Inferior parietal cortex (tissue), 1 donor: ENCODE data around the gene XIRP1.
"Not testable (repeated sequence)": the region's sequence is repeated elsewhere in the genome, so short reads cannot be mapped to it uniquely, and the experiment has no call there.

ENCODE experiments used
- DNase-seq: peaks from one replicate; pipeline ENCODE4 v3.0.0-alpha.2; 2016; ENCODE audit errors: extremely low spot score

The XIRP1 gene

GRCh38 chr3:39185326-39185958 lies 7.0 kb downstream of the XIRP1 start:
- no peak for DNase-seq

- no peak for DNase-seq
These were observed 7.5 kb downstream of the XIRP1 start for GRCh38 chr3:39184968-39185285.

GRCh38 chr3:39184081-39184967 lies 8.1 kb downstream of the XIRP1 start:
- DNase-seq, result no peak

- DNase-seq, result no peak
These were observed 8.9 kb downstream of the XIRP1 start for GRCh38 chr3:39183211-39184080.

GRCh38 chr3:39181408-39182335 lies 10.7 kb downstream of the XIRP1 start:
- DNase-seq, result no peak

GRCh38 chr3:39180546-39181346 lies 11.6 kb downstream of the XIRP1 start:
- DNase-seq, result peak; percentile 63

GRCh38 chr3:39180183-39180545 lies 12.2 kb downstream of the XIRP1 start:
- DNase-seq, result no peak

- DNase-seq, result no peak
These were observed 13.8 kb downstream of the XIRP1 start for GRCh38 chr3:39178553-39178952.

GRCh38 chr3:39177708-39178332 lies 14.6 kb downstream of the XIRP1 start:
- peak; percentile 81 for DNase-seq

- no peak for DNase-seq
These were observed 16.2 kb downstream of the XIRP1 start for GRCh38 chr3:39176025-39176714.

GRCh38 chr3:39173318-39174125 lies 18.9 kb downstream of the XIRP1 start:
- no peak for DNase-seq

GRCh38 chr3:39171860-39172259 lies 20.5 kb downstream of the XIRP1 start:
- no peak for DNase-seq

- not testable (repeated sequence) for DNase-seq
These were observed 21.5 kb downstream of the XIRP1 start for GRCh38 chr3:39170877-39171276.

GRCh38 chr3:39170461-39170860 lies 21.9 kb downstream of the XIRP1 start:
- DNase-seq, result no peak

- DNase-seq, result no peak
These were observed 22.7 kb downstream of the XIRP1 start for GRCh38 chr3:39169712-39170111.

GRCh38 chr3:39168156-39168780 lies 24.1 kb downstream of the XIRP1 start:
- no peak for DNase-seq

GRCh38 chr3:39166932-39167532 lies 25.4 kb downstream of the XIRP1 start:
- peak; percentile 57 for DNase-seq
